Panc1 (cell line): ENCODE measurements around the gene ELF4. TPM values are rescaled to one million over a fixed set of nuclear protein-coding genes. Genes with fewer than 3 reads are reported as not detected.

Experiments
- total RNA-seq: library from RNA; stranded (reverse); gene quantifications from one replicate; pipeline ENCODE4 v1.2.1, GENCODE V29; 2021; ENCODE audit not compliant: unreplicated experiment

ELF4 gene
- total RNA-seq, 1 experiment from 2014 or later: 48.0 TPM

Other genes with a start within 250 kb of the ELF4 start
- gene UTP14A, start 204.3 kb downstream of the ELF4 start, total RNA-seq: 64.2 TPM
- gene BCORL1, start 127.9 kb downstream of the ELF4 start, total RNA-seq: 67.4 TPM
- gene AIFM1, start 55.3 kb upstream of the ELF4 start, total RNA-seq: 96.6 TPM
- 2.2 TPM for gene RAB33A, start 61.5 kb upstream of the ELF4 start, total RNA-seq
- 12.9 TPM for gene ZNF280C, start 158.4 kb upstream of the ELF4 start, total RNA-seq
- gene SLC25A14, start 229.4 kb upstream of the ELF4 start, total RNA-seq: 25.0 TPM